Neural cell (in vitro differentiated cells): ENCODE data around the gene NR1D1. TPM values are rescaled to one million over a fixed set of nuclear protein-coding genes. Genes with fewer than 3 reads are reported as not detected.

ENCODE experiments used
- H2AFZ ChIP-seq: fragments of 200-600, 300-800 bp; sonication (generic), shearing (Covaris generic); 2 replicates; pipeline ENCODE4 v1.6.0; 2014; ENCODE audit warnings: low read depth, mild to moderate bottlenecking, antibody characterized with exemption, low read length, moderate library complexity
- H3F3A ChIP-seq: fragments of 200-600 bp; shearing (Covaris generic); 2 replicates; pipeline ENCODE4 v1.6.1; 2016; ENCODE audit warnings: mild to moderate bottlenecking, moderate library complexity, mixed read lengths, antibody characterized with exemption, low read length; ENCODE audit not compliant: insufficient read depth, poor library complexity, severe bottlenecking
- H3K27ac ChIP-seq: fragments of 200-600, 300-800 bp; sonication (generic), shearing (Covaris generic); 2 replicates; pipeline ENCODE4 v1.5.1; 2014; ENCODE audit warnings: mild to moderate bottlenecking, low read length, moderate library complexity
- H3K27me3 ChIP-seq: fragments of 300-800, 200-600 bp; sonication (generic), shearing (Covaris generic); 2 replicates; pipeline ENCODE4 v1.6.0; 2014; ENCODE audit warnings: mild to moderate bottlenecking, low read depth, low read length, moderate library complexity; ENCODE audit not compliant: insufficient read depth
- H3K36me3 ChIP-seq: fragments of 300-800, 200-600 bp; sonication (generic), shearing (Covaris generic); 2 replicates; pipeline ENCODE4 v1.5.1; 2014; ENCODE audit warnings: mild to moderate bottlenecking, antibody characterized with exemption, low read length, moderate library complexity; ENCODE audit not compliant: insufficient read depth
- H3K4me2 ChIP-seq: fragments of 300-800, 200-600 bp; sonication (generic), shearing (Covaris generic); 2 replicates; pipeline ENCODE4 v1.6.0; 2014; ENCODE audit warnings: mild to moderate bottlenecking, low read length
- H3K4me3 ChIP-seq: fragments of 300-800, 200-600 bp; sonication (generic), shearing (Covaris generic); 2 replicates; pipeline ENCODE4 v1.5.1; 2014; ENCODE audit warnings: mild to moderate bottlenecking, low read length, moderate library complexity
- H3K79me2 ChIP-seq: fragments of 200-600 bp; shearing (Covaris generic); replicated peaks from 2 replicates; pipeline ENCODE4 v1.6.0; 2014; ENCODE audit warnings: mild to moderate bottlenecking, low read length, moderate library complexity; ENCODE audit not compliant: insufficient read depth
- H3K9ac ChIP-seq: fragments of 300-800, 200-600 bp; sonication (generic), shearing (Covaris generic); 2 replicates; pipeline ENCODE4 v1.6.1; 2016; ENCODE audit warnings: mild to moderate bottlenecking, low read length, mixed read lengths
- H3K9me2 ChIP-seq: fragments of 200-600 bp; shearing (Covaris generic); 2 replicates; pipeline ENCODE4 v1.6.1; 2016; ENCODE audit warnings: mild to moderate bottlenecking, low read length, mixed read lengths; ENCODE audit not compliant: insufficient read depth
- H3K9me3 ChIP-seq: fragments of 200-600, 300-800 bp; sonication (generic), shearing (Covaris generic); 2 replicates; pipeline ENCODE4 v1.6.1; 2016; ENCODE audit warnings: mild to moderate bottlenecking, mixed run types, low read length, moderate library complexity, mixed read lengths
- H4K20me1 ChIP-seq: fragments of 200-600 bp; shearing (Covaris generic); 2 replicates; pipeline ENCODE4 v1.6.1; 2016; ENCODE audit warnings: mild to moderate bottlenecking, mixed run types; ENCODE audit not compliant: insufficient read depth
- EP300 ChIP-seq: fragments of 450-650 bp; conservative IDR thresholded peaks from 2 replicates; pipeline ENCODE4 v1.6.1; 2014; ENCODE audit warnings: antibody characterized with exemption, mild to moderate bottlenecking, moderate library complexity; ENCODE audit not compliant: poor library complexity, severe bottlenecking
- EZH2 ChIP-seq: fragments of 200-600, 300-800 bp; shearing (Covaris generic), sonication (generic); IDR thresholded peaks from 2 replicates; pipeline ENCODE4 v1.6.1; 2014; ENCODE audit warnings: antibody characterized with exemption, low read length, borderline replicate concordance, mild to moderate bottlenecking; ENCODE audit not compliant: insufficient read depth, poor library complexity, severe bottlenecking
- MXI1 ChIP-seq: fragments of 450-650 bp; conservative IDR thresholded peaks from 2 replicates; pipeline ENCODE4 v1.6.1; 2014; ENCODE audit warnings: antibody characterized with exemption, mild to moderate bottlenecking; ENCODE audit not compliant: poor library complexity, severe bottlenecking
- POLR2AphosphoS5 ChIP-seq: IDR thresholded peaks from 2 replicates; pipeline ENCODE4 v1.6.1; 2012
- RAD21 ChIP-seq: fragments of 450-650 bp; conservative IDR thresholded peaks from 2 replicates; pipeline ENCODE4 v1.6.1; 2014; ENCODE audit warnings: antibody characterized with exemption, mild to moderate bottlenecking, moderate library complexity
- SMC3 ChIP-seq: fragments of 450-650 bp; conservative IDR thresholded peaks from 2 replicates; pipeline ENCODE4 v1.6.1; 2014; ENCODE audit warnings: antibody characterized with exemption, mild to moderate bottlenecking, moderate library complexity; ENCODE audit not compliant: poor library complexity
- TAF1 ChIP-seq: IDR thresholded peaks from 2 replicates; pipeline ENCODE4 v1.6.1; 2012; ENCODE audit warnings: low read depth
- polyA plus RNA-seq: library from polyadenylated mRNA; depleted of rRNA; stranded (reverse); fragments of >200 nt; gene quantifications from 2 replicates; pipeline ENCODE4 v1.2.3, GENCODE V29; 2014
- TF ChIP-seq, protein P1 (sequence below): fragments of 450-650 bp; IDR thresholded peaks from 2 replicates; pipeline ENCODE4 v1.5.1; 2014; ENCODE audit warnings: antibody characterized with exemption, mild to moderate bottlenecking, moderate library complexity; ENCODE audit not compliant: poor library complexity, severe bottlenecking
- TF ChIP-seq, protein P2 (sequence below): IDR thresholded peaks from 2 replicates; pipeline ENCODE4 v1.6.1; 2012; ENCODE audit warnings: borderline replicate concordance

NR1D1 gene
- polyA plus RNA-seq, 1 donor from 2014 or later: 0.73 TPM

DNA sequence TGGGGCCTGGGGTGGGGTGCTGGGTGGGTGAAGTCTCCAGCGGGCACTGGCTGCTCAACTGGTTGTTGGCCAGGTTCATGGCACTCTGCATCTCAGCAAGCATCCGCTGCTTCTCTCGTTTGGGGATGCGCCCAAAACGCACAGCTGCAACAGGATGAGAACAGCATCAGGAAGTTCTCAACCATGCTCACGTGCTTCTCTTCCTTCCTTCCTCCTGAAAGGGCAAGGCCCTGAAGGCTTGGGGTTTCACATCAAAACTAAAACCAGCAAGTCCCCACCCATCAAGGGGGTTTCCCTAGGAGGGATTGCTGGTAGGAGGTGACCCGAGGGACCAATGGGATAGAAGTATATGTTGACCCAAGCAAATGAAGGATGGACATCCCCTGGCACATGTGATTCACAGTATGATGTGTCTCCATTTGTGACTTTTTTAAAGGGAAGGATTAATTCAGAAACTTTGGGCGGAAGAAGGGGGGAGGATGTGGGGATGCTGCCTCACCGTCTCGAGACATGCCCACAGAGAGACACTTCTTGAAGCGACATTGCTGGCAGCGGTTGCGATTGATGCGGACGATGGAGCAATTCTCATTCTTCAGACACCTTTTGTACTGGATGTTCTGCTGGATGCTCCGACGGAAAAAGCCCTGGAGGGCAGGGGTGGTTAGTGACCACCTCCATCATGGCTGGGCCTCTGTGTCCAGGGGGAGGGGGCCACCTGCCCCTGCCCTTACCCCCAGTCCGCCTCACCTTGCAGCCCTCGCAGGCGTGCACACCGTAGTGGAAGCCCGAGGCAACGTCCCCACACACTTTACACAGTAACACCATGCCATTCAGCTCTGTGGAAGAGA, 4.2 kb downstream of the NR1D1 start:
- H3F3A ChIP-seq: no peaks in the 10 kb centered on the region
- no peaks in the 10 kb centered on the region for H3K9me2 ChIP-seq
- no peaks in the 10 kb centered on the region for H3K79me2 ChIP-seq
- H4K20me1 ChIP-seq: no peaks in the 10 kb centered on the region
- no peak overlapping the region for H3K9ac ChIP-seq
- TF ChIP-seq, protein P1, sequence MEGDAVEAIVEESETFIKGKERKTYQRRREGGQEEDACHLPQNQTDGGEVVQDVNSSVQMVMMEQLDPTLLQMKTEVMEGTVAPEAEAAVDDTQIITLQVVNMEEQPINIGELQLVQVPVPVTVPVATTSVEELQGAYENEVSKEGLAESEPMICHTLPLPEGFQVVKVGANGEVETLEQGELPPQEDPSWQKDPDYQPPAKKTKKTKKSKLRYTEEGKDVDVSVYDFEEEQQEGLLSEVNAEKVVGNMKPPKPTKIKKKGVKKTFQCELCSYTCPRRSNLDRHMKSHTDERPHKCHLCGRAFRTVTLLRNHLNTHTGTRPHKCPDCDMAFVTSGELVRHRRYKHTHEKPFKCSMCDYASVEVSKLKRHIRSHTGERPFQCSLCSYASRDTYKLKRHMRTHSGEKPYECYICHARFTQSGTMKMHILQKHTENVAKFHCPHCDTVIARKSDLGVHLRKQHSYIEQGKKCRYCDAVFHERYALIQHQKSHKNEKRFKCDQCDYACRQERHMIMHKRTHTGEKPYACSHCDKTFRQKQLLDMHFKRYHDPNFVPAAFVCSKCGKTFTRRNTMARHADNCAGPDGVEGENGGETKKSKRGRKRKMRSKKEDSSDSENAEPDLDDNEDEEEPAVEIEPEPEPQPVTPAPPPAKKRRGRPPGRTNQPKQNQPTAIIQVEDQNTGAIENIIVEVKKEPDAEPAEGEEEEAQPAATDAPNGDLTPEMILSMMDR: no peak
- TF ChIP-seq SMC3 (no peak), MXI1 (no peak), POLR2AphosphoS5 (no peak), RAD21 (no peak), EZH2 (no peak), TAF1 (no peak), EP300 (no peak)
- TF ChIP-seq, protein P2, sequence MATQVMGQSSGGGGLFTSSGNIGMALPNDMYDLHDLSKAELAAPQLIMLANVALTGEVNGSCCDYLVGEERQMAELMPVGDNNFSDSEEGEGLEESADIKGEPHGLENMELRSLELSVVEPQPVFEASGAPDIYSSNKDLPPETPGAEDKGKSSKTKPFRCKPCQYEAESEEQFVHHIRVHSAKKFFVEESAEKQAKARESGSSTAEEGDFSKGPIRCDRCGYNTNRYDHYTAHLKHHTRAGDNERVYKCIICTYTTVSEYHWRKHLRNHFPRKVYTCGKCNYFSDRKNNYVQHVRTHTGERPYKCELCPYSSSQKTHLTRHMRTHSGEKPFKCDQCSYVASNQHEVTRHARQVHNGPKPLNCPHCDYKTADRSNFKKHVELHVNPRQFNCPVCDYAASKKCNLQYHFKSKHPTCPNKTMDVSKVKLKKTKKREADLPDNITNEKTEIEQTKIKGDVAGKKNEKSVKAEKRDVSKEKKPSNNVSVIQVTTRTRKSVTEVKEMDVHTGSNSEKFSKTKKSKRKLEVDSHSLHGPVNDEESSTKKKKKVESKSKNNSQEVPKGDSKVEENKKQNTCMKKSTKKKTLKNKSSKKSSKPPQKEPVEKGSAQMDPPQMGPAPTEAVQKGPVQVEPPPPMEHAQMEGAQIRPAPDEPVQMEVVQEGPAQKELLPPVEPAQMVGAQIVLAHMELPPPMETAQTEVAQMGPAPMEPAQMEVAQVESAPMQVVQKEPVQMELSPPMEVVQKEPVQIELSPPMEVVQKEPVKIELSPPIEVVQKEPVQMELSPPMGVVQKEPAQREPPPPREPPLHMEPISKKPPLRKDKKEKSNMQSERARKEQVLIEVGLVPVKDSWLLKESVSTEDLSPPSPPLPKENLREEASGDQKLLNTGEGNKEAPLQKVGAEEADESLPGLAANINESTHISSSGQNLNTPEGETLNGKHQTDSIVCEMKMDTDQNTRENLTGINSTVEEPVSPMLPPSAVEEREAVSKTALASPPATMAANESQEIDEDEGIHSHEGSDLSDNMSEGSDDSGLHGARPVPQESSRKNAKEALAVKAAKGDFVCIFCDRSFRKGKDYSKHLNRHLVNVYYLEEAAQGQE: no peak
- H3K4me2 ChIP-seq: no peak overlapping the region
- no peak overlapping the region for H3K4me3 ChIP-seq
- H2AFZ ChIP-seq: no peak overlapping the region
- H3K9me3 ChIP-seq: no peaks in the 10 kb centered on the region
- no peak overlapping the region for H3K27ac ChIP-seq
- H3K27me3 ChIP-seq: no peaks in the 10 kb centered on the region
- H3K36me3 ChIP-seq: no peaks in the 10 kb centered on the region

DNA sequence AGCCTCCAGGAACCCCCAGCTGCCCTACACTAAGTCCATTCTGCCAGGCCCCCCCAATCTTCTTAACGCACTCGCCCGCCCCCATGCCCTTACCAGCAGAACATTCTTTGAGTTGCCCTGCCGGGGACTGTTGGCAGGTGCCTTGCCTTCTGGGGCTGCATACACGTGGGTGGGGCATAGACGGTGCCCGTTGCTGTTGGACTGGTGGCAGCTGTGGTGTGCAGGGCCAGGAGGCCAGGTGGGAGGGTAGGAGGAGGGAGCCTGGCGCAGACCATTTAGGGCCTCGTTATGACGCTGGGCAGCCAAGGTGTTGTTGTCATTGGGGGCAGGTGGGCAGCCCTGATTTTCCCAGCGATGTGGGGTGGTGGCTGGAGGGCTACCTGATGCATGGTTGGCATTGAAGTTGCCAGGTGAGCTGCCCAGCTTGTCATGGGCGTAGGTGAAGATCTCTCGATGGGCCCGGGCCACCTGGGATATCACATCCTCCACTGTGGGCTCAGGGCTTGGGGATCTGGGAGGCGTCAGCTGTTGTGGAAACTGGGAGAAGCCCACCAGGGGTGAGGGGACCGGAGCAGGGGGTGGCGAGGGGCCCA, 4.9 kb downstream of the NR1D1 start:
- H3K27ac ChIP-seq: no peak overlapping the region
- no peaks in the 10 kb centered on the region for H3F3A ChIP-seq
- no peak overlapping the region for H2AFZ ChIP-seq
- no peak overlapping the region for H3K9ac ChIP-seq
- H3K9me2 ChIP-seq: no peaks in the 10 kb centered on the region
- H3K4me2 ChIP-seq: no peak overlapping the region
- no peaks in the 10 kb centered on the region for H3K27me3 ChIP-seq
- H3K4me3 ChIP-seq: no peak overlapping the region
- TF ChIP-seq EZH2 (no peak), EP300 (no peak), RAD21 (no peak), TAF1 (no peak), SMC3 (no peak), MXI1 (no peak), POLR2AphosphoS5 (no peak)
- TF ChIP-seq, protein P2: no peak
- TF ChIP-seq, protein P1: no peak
- H3K9me3 ChIP-seq: no peaks in the 10 kb centered on the region
- H3K36me3 ChIP-seq: no peaks in the 10 kb centered on the region
- H4K20me1 ChIP-seq: no peaks in the 10 kb centered on the region
- H3K79me2 ChIP-seq: no peaks in the 10 kb centered on the region
